HG03575 (cell line): ENCODE measurements around the gene AK5.
"Not testable (repeated sequence)": the region's sequence is repeated elsewhere in the genome, so short reads cannot be mapped to it uniquely, and the experiment has no call there.

Source experiments
- ATAC-seq: cut with Tn5 transposase; IDR thresholded peaks from one replicate; pipeline ENCODE4 v1.9.1; 2021; ENCODE audit not compliant: unreplicated experiment, insufficient number of reproducible peaks, low FRiP score; ENCODE audit errors: extremely low read depth

AK5 gene

GRCh38 chr1:77283701-77284425, 2.0 kb downstream of the AK5 start:
- ATAC-seq = no peak

DNA sequence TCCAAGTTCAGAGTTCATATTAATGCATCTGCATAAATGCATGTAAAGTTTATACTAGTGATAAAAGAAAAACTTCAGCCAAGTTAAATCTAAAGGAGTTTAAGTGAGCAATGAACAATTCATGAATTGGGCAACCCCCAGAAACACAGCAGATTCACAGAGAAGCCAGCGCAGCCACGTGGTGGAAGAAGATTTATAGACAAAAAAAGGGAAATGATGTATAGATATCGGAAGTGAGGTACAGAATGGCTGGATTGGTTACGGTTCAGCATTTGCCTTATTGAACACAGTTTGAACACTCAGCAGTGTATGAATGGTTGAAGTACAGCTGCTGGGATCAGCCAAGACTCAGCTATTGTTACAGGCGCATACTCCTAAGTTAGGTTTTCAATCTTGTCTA, 5.7 kb downstream of the AK5 start:
- no peak for ATAC-seq

DNA sequence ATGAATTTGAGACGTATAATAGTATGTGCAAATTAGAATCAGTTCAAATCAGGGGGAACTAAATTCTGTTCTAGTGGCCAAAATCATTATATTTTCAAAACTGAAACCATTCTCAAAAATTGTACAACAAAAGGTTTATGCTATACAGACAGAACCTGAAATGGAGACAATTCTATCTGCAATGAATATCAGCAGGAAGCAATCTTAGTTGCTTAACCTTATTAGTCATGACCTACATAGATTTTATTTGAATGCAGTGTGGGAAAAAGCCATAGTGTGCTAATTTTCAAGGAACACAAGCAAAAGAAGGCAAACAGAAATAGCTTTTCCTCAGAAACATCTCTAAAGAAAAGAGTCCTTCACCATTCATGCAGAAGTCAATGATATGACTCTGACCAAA, 6.5 kb downstream of the AK5 start:
- no peak for ATAC-seq

DNA sequence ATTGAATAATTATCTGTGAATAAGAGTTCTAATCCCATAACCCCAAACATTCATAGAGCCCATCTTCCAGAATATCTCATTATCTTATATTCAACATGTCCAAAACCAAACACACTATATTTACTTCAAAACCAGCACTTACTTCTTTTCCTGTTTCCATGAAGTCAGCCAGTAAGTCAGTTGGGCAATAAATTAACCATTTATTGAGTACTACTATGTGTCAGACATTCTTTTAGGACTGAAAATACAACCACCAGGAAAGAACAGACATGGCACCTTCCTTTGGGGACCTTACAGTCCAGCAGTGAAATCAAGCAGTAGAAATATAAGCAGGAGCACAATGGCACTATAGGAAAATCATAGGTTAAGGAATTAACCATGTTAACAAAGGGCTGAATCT, 8.8 kb downstream of the AK5 start:
- no peak for ATAC-seq

GRCh38 chr1:77292551-77292950, 10.7 kb downstream of the AK5 start:
- no peak for ATAC-seq

DNA sequence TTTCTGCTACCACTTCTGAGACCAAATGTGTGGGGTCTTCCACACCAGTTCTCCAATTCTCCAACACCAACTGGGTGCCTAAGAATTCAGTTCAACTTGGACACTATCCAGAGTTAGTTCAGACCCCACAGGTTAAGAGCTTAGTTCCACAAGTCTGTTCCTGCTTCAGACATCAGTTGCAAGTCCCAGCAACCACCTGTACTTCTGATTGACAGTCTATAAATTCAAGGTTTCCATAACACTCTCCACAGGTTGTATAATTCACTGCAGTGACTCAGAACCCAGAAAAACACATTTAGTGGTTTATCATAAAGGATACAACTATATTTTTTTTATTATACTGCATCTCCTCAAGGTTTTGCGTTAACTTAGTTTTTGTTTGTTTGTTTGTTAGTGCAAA, 18.7 kb downstream of the AK5 start:
- ATAC-seq = no peak

GRCh38 chr1:77303387-77303786, 21.6 kb downstream of the AK5 start:
- ATAC-seq = no peak

GRCh38 chr1:77308889-77309621, 27.2 kb downstream of the AK5 start:
- ATAC-seq = no peak

- no peak for ATAC-seq
Measured at GRCh38 chr1:77310924-77311323, 29.1 kb downstream of the AK5 start.

GRCh38 chr1:77312364-77312763, 30.5 kb downstream of the AK5 start:
- ATAC-seq = not testable (repeated sequence)

- no peak for ATAC-seq
Measured at GRCh38 chr1:77313491-77313890, 31.7 kb downstream of the AK5 start.

DNA sequence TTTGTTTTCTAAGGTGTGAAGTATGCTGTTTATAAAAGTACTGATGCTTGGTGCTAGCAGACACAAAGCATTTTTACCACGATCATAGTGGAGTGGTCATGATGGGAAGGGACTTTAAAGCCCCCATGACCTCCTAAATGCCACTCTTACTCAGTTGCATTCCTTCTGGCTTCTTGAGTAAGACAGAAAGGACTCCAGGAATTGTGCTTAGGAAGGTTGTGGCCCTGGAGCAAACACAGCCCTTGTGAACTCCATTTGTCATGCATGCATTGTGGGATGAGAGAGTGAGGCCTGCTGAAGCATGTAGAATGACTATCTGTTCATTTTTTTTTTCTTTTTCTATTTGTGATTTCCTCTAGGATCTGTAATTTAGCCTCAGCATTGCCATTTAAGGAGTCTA, 34.2 kb downstream of the AK5 start:
- ATAC-seq = no peak

DNA sequence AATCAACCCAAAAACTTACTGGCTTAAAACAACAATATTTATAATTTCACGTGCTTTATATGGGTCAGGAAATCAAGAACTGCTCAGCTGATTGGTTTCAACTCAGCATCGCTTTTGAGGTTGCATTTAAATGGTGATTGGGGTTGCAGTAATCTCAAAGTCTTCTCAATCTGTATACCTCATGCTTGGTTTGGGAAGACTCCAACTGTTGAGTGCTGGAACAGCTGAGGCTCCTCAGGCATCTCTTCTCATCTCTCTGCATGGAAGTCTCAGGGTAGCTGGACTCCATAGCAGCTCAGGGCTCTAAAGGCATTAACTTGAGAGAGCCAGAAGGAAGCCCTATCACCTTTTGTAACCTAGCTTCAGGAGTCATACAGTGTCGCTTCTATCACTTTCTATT, 35.1 kb downstream of the AK5 start:
- ATAC-seq = no peak

- ATAC-seq = no peak
Measured at GRCh38 chr1:77319036-77319705, 37.4 kb downstream of the AK5 start.

- no peak for ATAC-seq
Measured at GRCh38 chr1:77322061-77322900, 40.5 kb downstream of the AK5 start.

DNA sequence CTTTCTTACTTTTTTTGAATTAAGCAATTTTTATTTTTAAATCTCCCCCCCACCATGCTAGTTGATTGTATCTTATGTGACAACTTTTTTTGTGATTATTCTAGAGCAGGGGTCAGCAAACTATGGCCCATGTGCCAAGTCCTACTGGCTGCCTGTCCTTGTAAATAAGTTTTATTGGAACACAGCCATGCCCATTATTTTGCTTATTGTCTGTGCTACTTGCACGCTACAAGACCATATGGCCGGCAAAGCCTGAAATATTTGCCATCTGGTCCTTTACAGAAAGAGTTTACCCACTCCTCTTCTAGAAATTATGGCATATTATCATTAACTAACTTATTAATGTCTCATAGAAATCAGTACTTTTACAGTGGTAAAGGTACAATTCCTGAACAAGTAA, 51.7 kb downstream of the AK5 start:
- no peak for ATAC-seq

DNA sequence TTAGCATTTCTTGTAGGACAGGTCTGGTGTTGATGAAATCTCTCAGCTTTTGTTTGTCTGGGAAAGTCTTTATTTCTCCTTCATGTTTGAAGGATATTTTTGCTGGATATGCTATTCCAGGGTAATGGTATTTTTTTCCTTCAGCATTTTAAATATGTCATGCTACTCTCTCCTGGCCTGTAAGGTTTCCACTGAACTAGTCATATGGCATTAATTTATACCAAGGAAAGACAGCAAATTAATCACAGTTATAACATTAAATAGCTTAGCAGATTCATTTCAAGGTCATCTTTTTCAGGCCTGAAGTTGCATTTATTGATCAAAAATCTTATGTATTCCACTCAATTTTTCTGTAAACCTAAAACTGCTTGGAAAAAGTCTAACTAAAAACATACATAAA, 54.9 kb downstream of the AK5 start:
- ATAC-seq = no peak

DNA sequence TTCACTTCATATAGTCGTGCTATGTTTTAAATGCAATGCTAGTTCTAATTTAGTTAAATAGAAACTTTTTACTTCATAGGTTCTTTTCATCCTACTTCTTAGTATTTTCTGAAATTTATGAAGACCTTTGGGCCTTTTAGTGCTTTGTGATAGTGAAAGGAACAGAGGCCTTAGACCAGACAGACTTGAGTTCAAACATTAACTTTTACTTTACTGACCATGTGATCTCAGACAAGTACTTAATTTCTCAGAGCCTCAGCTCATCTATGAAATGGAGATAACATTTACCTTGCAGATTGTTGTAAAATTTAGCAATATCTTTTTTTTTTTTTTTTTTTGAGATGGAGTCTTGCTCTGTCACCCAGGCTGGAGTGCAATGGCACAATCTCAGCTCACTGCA, 57.5 kb downstream of the AK5 start:
- no peak for ATAC-seq

- ATAC-seq = no peak
Measured at GRCh38 chr1:77341195-77341594, 59.4 kb downstream of the AK5 start.
